ENCODE results near the gene ANO4. TPM values are rescaled to one million over a fixed set of nuclear protein-coding genes. Genes with fewer than 3 reads are reported as not detected.

The ANO4 gene
- total RNA-seq, 2 donors from 2014 or later = 7.2 to 8.5 TPM

DNA sequence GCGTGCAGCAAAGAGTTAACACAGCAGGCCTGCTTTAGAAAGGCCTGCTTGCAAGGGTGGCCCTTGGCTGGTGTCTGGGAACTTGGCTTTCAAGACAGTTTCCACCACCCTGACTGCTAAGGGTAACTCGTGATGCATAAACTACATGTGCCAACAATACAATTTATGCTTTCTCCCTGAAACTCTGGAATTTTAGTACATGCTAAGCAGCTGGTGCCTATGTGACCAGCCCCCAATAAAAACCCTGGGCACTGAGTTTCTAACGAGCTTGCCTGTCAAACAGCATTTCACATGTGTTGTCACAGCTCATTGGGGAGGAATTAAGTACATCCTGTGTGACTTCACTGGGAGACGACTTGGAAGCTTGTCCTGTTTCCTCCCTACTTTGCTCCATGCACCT lies 282.3 kb downstream of the ANO4 start:
- Histone ChIP-seq H3K4me1 (replicated peaks) (no peaks in the 10 kb centered on the region), H3K36me3 (no peaks in the 10 kb centered on the region), H3K27ac (peak overlapping the region; percentile 29 to 69), H3K9me3 (no peaks in the 10 kb centered on the region), H3K27me3 (replicated peaks; ENCODE audit: insufficient read depth) (no peaks in the 10 kb centered on the region), H3K4me3 (no peak overlapping the region)
- WGBS = 5% methylated on average over 4 of the region's 4 CpGs
- intact Hi-C loops (cut with DNase I) = no loop called here
- TF ChIP-seq POLR2A (IDR thresholded peaks at IDR 0.05) (no peak), POLR2AphosphoS5 (IDR thresholded peaks at IDR 0.05) (no peak)
- TF ChIP-seq, protein P1, sequence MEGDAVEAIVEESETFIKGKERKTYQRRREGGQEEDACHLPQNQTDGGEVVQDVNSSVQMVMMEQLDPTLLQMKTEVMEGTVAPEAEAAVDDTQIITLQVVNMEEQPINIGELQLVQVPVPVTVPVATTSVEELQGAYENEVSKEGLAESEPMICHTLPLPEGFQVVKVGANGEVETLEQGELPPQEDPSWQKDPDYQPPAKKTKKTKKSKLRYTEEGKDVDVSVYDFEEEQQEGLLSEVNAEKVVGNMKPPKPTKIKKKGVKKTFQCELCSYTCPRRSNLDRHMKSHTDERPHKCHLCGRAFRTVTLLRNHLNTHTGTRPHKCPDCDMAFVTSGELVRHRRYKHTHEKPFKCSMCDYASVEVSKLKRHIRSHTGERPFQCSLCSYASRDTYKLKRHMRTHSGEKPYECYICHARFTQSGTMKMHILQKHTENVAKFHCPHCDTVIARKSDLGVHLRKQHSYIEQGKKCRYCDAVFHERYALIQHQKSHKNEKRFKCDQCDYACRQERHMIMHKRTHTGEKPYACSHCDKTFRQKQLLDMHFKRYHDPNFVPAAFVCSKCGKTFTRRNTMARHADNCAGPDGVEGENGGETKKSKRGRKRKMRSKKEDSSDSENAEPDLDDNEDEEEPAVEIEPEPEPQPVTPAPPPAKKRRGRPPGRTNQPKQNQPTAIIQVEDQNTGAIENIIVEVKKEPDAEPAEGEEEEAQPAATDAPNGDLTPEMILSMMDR (IDR thresholded peaks at IDR 0.05) = no peak
- DNase-seq (ENCODE audit: low spot score) = no peak

DNA sequence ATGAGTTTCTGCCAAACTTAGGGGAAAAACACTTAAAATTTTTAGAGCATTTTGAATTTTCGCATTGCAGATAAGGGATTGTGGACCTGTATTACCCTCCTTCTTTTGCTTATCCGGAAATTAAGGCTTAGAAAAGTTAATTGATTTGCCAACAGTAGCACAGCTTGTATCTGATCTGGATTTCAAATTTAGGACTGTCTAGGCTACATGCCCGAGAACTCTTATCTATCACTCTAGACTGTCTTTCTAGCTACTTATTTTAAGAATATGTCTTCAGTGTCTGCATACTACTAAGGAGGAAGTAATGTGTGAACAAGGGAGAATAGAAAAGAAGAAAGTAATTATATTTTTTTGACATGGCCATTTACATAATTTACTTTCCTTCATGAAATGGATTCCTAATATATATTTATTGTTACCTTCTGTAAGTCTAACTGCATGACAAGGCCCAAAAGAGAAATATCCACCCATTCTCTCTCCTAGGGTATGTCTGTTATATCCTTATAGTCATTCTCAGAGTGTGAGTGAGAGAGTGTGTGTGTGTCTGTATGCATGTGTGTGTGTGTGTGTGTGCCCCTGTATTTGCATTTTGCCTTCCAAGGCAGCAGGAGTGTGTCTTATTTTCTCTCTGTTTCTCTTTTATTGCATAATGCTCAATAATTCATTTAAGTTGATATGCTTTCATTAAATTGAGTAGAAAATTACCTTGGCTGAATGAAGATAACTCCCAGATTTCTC lies 283.4 kb downstream of the ANO4 start:
- Histone ChIP-seq H3K9me3 (no peaks in the 10 kb centered on the region), H3K36me3 (no peaks in the 10 kb centered on the region), H3K4me1 (replicated peaks) (no peaks in the 10 kb centered on the region), H3K27ac (peak overlapping the region in 1 of 2 donors; percentile 69), H3K27me3 (replicated peaks; ENCODE audit: insufficient read depth) (no peaks in the 10 kb centered on the region), H3K4me3 (no peak overlapping the region)
- DNase-seq (ENCODE audit: low spot score) = no peak
- 76% methylated on average over 3 of the region's 3 CpGs for WGBS
- TF ChIP-seq POLR2AphosphoS5 (IDR thresholded peaks at IDR 0.05) = no peak
- no peak for TF ChIP-seq POLR2A (IDR thresholded peaks at IDR 0.05)
- TF ChIP-seq, protein P1 (IDR thresholded peaks at IDR 0.05) = no peak
- intact Hi-C loops (cut with DNase I) = no loop called here

DNA sequence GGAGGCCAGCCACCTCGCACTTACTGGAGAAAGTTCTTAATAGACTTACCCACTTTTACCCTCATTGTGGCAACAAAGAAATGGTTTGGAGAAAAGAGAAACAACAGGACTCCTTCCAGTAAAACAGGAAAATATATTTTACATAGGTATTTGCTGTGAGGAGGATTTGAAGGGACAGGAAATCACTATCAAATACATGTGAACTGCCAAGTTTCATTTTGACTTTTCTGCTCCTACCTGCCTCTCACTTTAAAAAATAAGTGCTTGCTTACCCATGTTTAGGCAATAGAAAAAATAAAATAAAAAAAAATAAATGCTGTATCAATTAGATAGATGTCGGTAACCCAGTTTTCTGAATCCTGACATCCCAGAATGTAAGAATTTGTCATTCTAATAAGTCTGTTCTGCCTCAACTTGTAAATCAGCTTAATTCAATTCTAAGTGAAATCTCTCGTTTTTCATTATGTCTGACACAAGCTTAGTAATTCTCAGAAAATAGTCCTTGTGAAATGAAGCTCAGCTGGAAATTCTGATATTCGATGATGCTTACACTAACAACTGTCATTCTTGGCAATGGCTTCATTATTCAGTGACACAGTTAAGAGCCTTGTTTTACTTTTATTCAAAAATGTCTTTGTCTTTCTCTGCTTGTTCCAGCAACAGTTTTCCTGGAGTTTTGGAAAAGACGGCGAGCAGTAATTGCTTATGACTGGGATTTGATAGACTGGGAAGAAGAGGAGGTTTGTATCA lies 284.1 kb downstream of the ANO4 start:
- no peaks in the 10 kb centered on the region for H3K27me3 ChIP-seq (replicated peaks; ENCODE audit: insufficient read depth)
- TF ChIP-seq POLR2A (IDR thresholded peaks at IDR 0.05) (no peak), POLR2AphosphoS5 (IDR thresholded peaks at IDR 0.05) (no peak)
- TF ChIP-seq, protein P1 (IDR thresholded peaks at IDR 0.05) = no peak
- intact Hi-C loops (cut with DNase I) = no loop called here
- 64% methylated on average over 6 of the region's 6 CpGs for WGBS
- peaks cover 3% of the 10 kb centered on the region for H3K4me1 ChIP-seq (replicated peaks)
- DNase-seq (ENCODE audit: low spot score) = no peak
- H3K36me3 ChIP-seq = no peaks in the 10 kb centered on the region
- H3K27ac ChIP-seq = peak overlapping the region in 1 of 2 donors; percentile 69
- H3K9me3 ChIP-seq = no peaks in the 10 kb centered on the region
- no peak overlapping the region for H3K4me3 ChIP-seq

DNA sequence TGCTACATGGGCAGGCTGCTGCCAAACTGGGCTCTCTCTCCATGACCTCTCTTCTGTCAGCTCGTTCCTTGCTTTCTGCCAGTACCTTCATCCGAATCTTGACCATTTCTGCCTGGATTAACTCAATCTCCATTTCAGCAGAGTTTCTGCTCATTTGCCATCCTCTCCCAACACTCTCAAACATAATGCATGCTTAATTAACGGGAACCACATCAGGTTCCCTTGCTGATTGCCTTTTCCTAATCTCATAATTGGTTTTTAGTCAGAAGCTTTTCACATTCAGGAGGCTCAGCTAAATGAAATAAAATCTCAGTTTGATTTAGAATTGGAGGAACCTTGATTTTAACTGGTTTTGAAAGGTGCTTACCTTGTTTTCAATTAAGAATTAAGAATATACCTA lies 288.1 kb downstream of the ANO4 start:
- Histone ChIP-seq H3K9me3 (no peaks in the 10 kb centered on the region), H3K27ac (peak overlapping the region in 1 of 2 donors; percentile 67), H3K4me1 (replicated peaks) (peaks cover 3% of the 10 kb centered on the region), H3K36me3 (no peaks in the 10 kb centered on the region), H3K4me3 (no peak overlapping the region), H3K27me3 (replicated peaks; ENCODE audit: insufficient read depth) (no peaks in the 10 kb centered on the region)
- intact Hi-C loops (cut with DNase I) = no loop called here
- WGBS = 68% methylated on average over 3 of the region's 3 CpGs
- DNase-seq (ENCODE audit: low spot score) = no peak
- TF ChIP-seq, protein P1 (IDR thresholded peaks at IDR 0.05) = no peak
- TF ChIP-seq POLR2A (IDR thresholded peaks at IDR 0.05) = no peak
- no peak for TF ChIP-seq POLR2AphosphoS5 (IDR thresholded peaks at IDR 0.05)

All from prostate gland (tissue), 2 donors.